Stomach (tissue), 4 donors: ENCODE measurements around the gene SNAP23.

Source experiments
- EP300 ChIP-seq: sonication (generic); formaldehyde crosslinking; IDR thresholded peaks from one replicate; pipeline ENCODE4 v1.6.1; 2017; ENCODE audit warnings: antibody characterized with exemption
- POLR2A ChIP-seq, 4 donors: fragments of 450-650 bp; IDR thresholded peaks; one replicate each; pipeline ENCODE4 v1.6.1; 2016; ENCODE audit warnings: antibody characterized with exemption in 4 of 4, control low read depth in 2 of 4, mild to moderate bottlenecking in 1 of 4, moderate library complexity in 1 of 4
- POLR2AphosphoS5 ChIP-seq, 3 donors: sonication (generic); formaldehyde crosslinking; IDR thresholded peaks; one replicate each; pipeline ENCODE4 v1.6.1; 2016; ENCODE audit warnings: antibody characterized with exemption in 3 of 3
- TF ChIP-seq, protein P1 (sequence below), 7 experiments: fragments of 450-650 bp in 4 of 7; fragments of 200-600 bp in 3 of 7; sonication (generic) in 3 of 7; IDR thresholded peaks; one replicate each; pipeline ENCODE4 v1.5.1; 2016 to 2019; ENCODE audit warnings: antibody characterized with exemption in 7 of 7, control low read depth in 2 of 7, mild to moderate bottlenecking in 1 of 7

DNA sequence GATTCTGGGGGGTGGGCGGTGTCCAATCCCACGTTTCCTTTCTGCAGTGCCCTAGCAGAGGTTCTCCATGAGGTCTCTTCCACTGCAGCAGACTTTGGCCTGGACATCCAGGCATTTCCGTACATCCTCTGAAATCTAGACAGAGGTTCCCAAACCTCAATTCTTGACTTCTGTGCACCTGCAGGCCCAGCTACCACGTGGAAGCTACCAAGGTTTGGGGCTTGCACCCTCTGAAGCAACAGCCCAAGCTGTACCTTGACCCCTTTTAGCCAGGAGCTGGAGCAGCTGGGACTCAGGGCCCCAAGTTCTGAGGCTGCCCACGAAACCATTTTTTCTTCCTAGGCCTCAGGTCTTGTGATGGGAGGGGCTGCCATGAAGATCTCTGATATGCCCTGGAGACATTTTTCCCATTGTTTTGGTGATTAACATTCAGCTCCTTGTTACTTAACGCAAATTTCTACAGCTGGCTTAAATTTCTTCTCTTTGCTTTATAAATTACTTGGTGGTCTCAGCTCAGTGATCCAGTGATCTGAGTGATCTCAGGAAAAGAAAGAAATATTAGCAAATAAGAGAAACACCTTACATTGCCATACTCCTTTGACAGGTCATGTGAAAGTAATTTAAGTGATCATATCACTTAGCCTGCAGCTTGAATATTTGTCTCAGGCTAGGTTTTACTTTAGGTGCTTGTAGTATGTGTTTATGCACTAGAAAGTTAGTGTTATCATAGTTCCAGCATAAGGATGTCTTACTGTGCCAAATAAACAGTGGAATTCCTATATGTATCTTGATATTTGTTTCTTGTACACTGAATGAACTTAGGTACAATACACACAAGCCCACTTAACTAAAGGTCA is 3.0 kb downstream of the SNAP23 start:
- TF ChIP-seq, protein P1, sequence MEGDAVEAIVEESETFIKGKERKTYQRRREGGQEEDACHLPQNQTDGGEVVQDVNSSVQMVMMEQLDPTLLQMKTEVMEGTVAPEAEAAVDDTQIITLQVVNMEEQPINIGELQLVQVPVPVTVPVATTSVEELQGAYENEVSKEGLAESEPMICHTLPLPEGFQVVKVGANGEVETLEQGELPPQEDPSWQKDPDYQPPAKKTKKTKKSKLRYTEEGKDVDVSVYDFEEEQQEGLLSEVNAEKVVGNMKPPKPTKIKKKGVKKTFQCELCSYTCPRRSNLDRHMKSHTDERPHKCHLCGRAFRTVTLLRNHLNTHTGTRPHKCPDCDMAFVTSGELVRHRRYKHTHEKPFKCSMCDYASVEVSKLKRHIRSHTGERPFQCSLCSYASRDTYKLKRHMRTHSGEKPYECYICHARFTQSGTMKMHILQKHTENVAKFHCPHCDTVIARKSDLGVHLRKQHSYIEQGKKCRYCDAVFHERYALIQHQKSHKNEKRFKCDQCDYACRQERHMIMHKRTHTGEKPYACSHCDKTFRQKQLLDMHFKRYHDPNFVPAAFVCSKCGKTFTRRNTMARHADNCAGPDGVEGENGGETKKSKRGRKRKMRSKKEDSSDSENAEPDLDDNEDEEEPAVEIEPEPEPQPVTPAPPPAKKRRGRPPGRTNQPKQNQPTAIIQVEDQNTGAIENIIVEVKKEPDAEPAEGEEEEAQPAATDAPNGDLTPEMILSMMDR (IDR thresholded peaks at IDR 0.05), result no peak
- no peak for TF ChIP-seq POLR2A (IDR thresholded peaks at IDR 0.05)
- TF ChIP-seq EP300, result no peak
- TF ChIP-seq POLR2AphosphoS5 (IDR thresholded peaks at IDR 0.05), result no peak
